D721Med (cell line): Measurements from ENCODE around the gene SAPCD1.

ENCODE experiments used
- DNase-seq: peaks from one replicate; pipeline ENCODE4 v3.0.0; 2011; ENCODE audit warnings: low spot score; ENCODE audit not compliant: insufficient read length
- FAIRE-seq: peaks from 2 replicates; lab custom pipeline; 2011; peaks lifted over from hg19 to GRCh38; lab: Jason Lieb, UNC
- TF ChIP-seq, protein P1 (sequence below): IDR thresholded peaks from 2 replicates; pipeline ENCODE4 v1.5.1; 2012; ENCODE audit warnings: mild to moderate bottlenecking, control low read depth; ENCODE audit not compliant: insufficient read depth; ENCODE audit errors: missing control alignments

SAPCD1 gene

GRCh38 chr6:31742894-31743293, 19.6 kb upstream of the SAPCD1 start:
- no peak for FAIRE-seq
- TF ChIP-seq, protein P1, sequence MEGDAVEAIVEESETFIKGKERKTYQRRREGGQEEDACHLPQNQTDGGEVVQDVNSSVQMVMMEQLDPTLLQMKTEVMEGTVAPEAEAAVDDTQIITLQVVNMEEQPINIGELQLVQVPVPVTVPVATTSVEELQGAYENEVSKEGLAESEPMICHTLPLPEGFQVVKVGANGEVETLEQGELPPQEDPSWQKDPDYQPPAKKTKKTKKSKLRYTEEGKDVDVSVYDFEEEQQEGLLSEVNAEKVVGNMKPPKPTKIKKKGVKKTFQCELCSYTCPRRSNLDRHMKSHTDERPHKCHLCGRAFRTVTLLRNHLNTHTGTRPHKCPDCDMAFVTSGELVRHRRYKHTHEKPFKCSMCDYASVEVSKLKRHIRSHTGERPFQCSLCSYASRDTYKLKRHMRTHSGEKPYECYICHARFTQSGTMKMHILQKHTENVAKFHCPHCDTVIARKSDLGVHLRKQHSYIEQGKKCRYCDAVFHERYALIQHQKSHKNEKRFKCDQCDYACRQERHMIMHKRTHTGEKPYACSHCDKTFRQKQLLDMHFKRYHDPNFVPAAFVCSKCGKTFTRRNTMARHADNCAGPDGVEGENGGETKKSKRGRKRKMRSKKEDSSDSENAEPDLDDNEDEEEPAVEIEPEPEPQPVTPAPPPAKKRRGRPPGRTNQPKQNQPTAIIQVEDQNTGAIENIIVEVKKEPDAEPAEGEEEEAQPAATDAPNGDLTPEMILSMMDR = no peak

DNA sequence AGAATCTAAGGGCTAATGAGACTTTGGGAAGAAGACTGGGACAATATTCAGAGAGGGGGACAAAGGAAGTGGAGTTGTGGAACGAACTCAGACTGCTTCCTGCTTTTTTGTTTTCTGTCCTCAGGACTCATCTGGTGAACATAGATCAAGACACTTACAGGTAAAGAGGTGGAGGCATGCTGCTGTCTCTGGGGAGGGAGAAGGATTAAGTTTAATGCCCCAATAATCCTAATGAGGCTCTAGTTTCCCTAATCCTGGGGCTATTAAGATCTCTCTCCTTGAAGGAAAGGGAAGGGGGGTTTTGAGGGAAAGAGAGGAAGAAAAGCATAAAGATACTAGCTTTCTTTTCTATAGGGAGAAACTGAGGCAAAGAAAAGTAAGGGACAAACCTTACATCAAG, 18.0 kb upstream of the SAPCD1 start:
- FAIRE-seq (no peak), DNase-seq (peak; percentile 77)
- TF ChIP-seq, protein P1 = no peak

More at GRCh38 chr6:31742894-31743293, 19.6 kb upstream of the SAPCD1 start:
- no peak for DNase-seq

DNA sequence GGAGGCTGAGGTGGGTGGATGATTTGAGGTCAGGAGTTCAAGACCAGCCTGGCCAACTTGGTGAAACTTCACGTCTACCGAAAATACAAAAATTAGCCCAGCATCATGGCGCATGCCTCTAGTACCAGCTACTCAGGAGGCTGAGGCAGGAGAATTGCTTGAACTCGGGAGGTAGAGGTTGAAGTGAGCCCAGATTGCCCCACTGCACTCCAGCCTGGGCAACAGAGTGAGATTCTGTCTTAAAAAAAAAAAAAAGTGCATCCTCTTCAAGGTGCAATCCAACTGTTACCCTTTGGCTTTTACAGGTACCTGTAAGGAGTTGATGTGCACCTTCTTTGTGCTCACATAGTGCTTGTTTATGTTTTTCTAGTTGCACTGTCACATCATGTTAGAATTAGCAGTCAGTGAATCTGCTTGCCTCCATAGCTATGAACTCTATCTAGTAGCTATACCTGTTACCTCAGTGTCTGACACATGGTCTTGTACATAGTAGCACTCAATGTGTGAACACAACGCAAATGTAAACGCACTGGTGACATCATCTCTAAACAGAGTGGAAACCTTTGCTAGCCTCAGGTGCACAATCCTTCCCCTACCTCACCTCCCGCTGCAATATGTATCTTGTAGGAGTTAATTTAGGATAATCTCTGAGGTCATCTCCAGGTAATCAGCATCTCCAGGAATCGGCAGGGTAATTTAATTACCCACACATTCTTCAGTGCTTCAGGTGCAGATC, 13.0 kb upstream of the SAPCD1 start:
- FAIRE-seq = no peak
- no peak for DNase-seq

GRCh38 chr6:31750411-31751022, 11.9 kb upstream of the SAPCD1 start:
- no peak for DNase-seq
- FAIRE-seq = no peak
- TF ChIP-seq, protein P1 = no peak

More for the DNA sequence above, 13.0 kb upstream of the SAPCD1 start:
- TF ChIP-seq, protein P1 = no peak

- DNase-seq = no peak
- FAIRE-seq = no peak
- TF ChIP-seq, protein P1 = no peak
Measured at GRCh38 chr6:31752739-31753319, 9.6 kb upstream of the SAPCD1 start.

DNA sequence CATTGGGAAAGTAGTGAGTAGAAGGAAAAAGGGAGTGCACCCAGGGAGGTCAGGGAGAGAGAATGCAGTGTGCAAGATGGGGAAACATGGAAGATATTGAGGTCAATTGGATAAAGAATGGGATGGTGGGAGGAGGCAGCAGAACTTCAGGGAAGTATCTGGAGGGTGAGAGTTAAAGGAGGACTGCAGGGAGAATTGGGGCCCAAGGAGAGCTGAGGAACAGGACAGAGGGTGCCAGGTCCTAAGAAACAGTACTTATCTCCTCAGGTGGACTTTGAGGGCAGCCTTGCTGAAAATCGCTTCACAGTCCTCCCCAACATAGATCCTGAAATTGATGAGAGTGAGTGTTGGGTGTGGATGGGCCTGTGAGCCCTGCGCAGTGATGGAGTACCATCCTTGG, 4.2 kb upstream of the SAPCD1 start:
- DNase-seq (no peak), FAIRE-seq (no peak)
- TF ChIP-seq, protein P1 = no peak
